Psoas muscle (tissue), 8 donors: ENCODE measurements around the gene MTERF1. TPM values are rescaled to one million over a fixed set of nuclear protein-coding genes. Genes with fewer than 3 reads are reported as not detected.

Source experiments
- ATAC-seq, 4 donors: fragments of 200-7000 bp; cut with Tn5 transposase; one replicate each; pipeline ENCODE4 v1.9.1; 2020; ENCODE audit warnings: moderate library complexity in 3 of 4, mild to moderate bottlenecking in 2 of 4
- DNase-seq, 2 donors: peaks; one replicate each; pipeline ENCODE4 v3.0.0-alpha.2; 2020
- H3K27ac ChIP-seq: fragments of 200-600 bp; one replicate; pipeline ENCODE4 v1.8.0; 2022
- H3K27me3 ChIP-seq, 3 donors: fragments of 200-600 bp in 1 of 3; one replicate each; pipeline versions ENCODE4 v1.6.1 to v1.8.0; 2013 to 2022; ENCODE audit warnings: low read length in 2 of 3, mild to moderate bottlenecking in 2 of 3, moderate library complexity in 1 of 3; ENCODE audit not compliant: insufficient read depth in 3 of 3
- H3K36me3 ChIP-seq, 2 donors: fragments of 200-600 bp in 1 of 2; one replicate each; pipeline versions ENCODE4 v1.6.1 to v1.8.0; 2013 to 2022; ENCODE audit warnings: low read depth in 1 of 2, mild to moderate bottlenecking in 1 of 2, moderate library complexity in 1 of 2; ENCODE audit not compliant: insufficient read depth in 1 of 2
- H3K4me1 ChIP-seq: fragments of 200-600 bp; one replicate; pipeline ENCODE4 v1.8.0; 2022
- H3K4me3 ChIP-seq: fragments of 200-600 bp; one replicate; pipeline ENCODE4 v1.8.0; 2022; ENCODE audit warnings: mild to moderate bottlenecking
- H3K9me3 ChIP-seq: fragments of 200-600 bp; one replicate; pipeline ENCODE4 v1.8.0; 2022
- WGBS, 3 donors: extraction: QIAGEN DNeasy Blood & Tissue Kit; methylation state at CpG; one replicate each; pipeline versions ENCODE4 v1.1.6 to v1.1.7; 2013; 5-methylcytosine and 5-hydroxymethylcytosine counted together
- intact Hi-C, 2 donors: fragments of 100-400 bp; cut with DNase I; formaldehyde crosslinking; loops; one replicate each; pipeline versions ENCODE4 v1.11.0 to v1.14.2; 2022
- polyA plus RNA-seq, 3 donors: library from polyadenylated mRNA; stranded (reverse); fragments of 200-250 nt; gene quantifications; one replicate each; pipeline ENCODE4 v1.2.3, GENCODE V29; 2013
- total RNA-seq, 4 donors: library from RNA; stranded (reverse); fragmentation: NEBNext Ultra II Directional in 2 of 4; extraction: Animal tissue kit (Norgen Biotek cat#: 25700) in 2 of 4; gene quantifications; one replicate each; pipeline versions ENCODE4 v1.2.1 to v1.2.4, GENCODE V29; 2021 to 2023
- TF ChIP-seq, protein P1 (sequence below): fragments of 200-600 bp; IDR thresholded peaks from one replicate; pipeline ENCODE4 v1.8.0; 2022; ENCODE audit warnings: antibody characterized with exemption
- donor health status: healthy with polysubstance abuse.
- donor health status: DM: no; HTN: no; CAD: no; lungs with moderate emphysema.
- donor health status: Bipolar disorder and iron deficiency.
- donor health status: healthy.
- donor health status: DM: yes; HTN: yes; CAD: no.
- donor health status: DM: no; HTN: no; CAD: no.
- donor health status: DM: no; HTN: no; CAD: no.
- donor health status: DM: yes; HTN: yes; CAD: no.

MTERF1 gene
- total and polyA plus RNA-seq, 7 donors, result 5.0 to 18.2 (median 7.1) TPM

DNA sequence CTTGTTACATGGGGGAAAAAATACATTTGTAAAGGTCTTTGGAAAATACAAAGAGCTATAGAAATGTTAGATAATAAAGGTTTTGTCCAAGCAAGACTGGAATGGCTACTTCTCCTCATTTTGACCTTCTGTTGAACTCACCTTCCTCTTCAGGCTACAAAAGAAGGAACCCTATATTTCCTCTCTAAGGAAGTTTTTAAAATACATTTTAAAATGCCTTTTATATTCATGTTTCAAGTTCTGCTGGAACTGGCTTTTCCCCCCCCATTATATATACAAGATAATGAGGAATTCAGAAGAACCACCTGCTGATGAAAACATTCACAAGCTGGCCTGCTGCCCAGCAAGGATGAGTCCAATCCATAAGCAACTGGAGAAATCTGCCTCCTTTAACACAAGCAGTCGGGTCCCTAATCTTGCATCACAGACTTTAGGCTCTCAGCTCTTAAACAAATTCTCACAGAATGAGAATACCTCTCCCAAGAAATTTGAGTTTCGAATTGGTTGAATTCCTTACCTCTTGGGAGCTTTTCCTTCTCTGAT is 44.6 kb downstream of the MTERF1 start:
- DNase-seq, result no peak
- intact Hi-C loops, result no loop called here
- no peaks in the 10 kb centered on the region for H3K36me3 ChIP-seq
- no peaks in the 10 kb centered on the region for H3K9me3 ChIP-seq
- no peak for ATAC-seq
- no peak overlapping the region for H3K4me3 ChIP-seq
- no peaks in the 10 kb centered on the region for H3K27me3 ChIP-seq
- no peaks in the 10 kb centered on the region for H3K4me1 ChIP-seq
- TF ChIP-seq, protein P1, sequence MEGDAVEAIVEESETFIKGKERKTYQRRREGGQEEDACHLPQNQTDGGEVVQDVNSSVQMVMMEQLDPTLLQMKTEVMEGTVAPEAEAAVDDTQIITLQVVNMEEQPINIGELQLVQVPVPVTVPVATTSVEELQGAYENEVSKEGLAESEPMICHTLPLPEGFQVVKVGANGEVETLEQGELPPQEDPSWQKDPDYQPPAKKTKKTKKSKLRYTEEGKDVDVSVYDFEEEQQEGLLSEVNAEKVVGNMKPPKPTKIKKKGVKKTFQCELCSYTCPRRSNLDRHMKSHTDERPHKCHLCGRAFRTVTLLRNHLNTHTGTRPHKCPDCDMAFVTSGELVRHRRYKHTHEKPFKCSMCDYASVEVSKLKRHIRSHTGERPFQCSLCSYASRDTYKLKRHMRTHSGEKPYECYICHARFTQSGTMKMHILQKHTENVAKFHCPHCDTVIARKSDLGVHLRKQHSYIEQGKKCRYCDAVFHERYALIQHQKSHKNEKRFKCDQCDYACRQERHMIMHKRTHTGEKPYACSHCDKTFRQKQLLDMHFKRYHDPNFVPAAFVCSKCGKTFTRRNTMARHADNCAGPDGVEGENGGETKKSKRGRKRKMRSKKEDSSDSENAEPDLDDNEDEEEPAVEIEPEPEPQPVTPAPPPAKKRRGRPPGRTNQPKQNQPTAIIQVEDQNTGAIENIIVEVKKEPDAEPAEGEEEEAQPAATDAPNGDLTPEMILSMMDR, result no peak
- WGBS, 3 donors, result 41 to 57% (median 45%) methylated on average over 2 of the region's 2 CpGs
- H3K27ac ChIP-seq, result no peak overlapping the region

DNA sequence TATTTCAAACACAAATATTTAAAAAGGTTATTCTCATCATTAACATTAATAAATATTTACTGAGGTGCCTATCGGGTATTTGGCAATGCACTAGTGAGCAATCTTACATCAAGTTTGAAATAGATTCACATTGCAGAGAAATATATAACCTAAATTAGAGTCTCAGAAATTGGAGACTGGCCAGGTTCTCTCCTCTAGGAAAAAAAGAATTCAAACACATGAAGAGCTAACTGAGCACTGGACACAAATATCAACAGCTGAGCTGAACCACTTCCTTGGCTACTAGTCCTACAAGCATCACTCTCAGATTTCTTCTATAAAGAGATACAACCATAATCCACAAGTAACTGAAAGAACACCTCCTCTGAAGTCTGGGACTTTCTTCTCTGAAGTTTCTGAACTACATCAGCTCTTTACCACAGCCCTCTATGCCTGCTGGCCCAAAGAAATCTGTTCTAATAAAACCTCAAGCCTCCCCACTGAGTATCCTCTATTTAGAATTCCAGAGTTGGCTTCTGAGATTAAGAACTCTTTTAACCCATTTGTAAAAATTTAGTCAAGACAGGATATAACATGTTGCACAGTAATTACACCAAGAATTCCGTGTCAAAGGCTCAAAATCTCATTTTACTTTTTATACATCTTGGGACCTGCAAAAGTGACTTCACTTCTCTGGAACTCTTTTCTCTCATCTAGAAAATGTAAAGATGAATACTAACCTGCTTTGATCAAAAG is 45.2 kb downstream of the MTERF1 start:
- H3K9me3 ChIP-seq, result no peaks in the 10 kb centered on the region

DNA sequence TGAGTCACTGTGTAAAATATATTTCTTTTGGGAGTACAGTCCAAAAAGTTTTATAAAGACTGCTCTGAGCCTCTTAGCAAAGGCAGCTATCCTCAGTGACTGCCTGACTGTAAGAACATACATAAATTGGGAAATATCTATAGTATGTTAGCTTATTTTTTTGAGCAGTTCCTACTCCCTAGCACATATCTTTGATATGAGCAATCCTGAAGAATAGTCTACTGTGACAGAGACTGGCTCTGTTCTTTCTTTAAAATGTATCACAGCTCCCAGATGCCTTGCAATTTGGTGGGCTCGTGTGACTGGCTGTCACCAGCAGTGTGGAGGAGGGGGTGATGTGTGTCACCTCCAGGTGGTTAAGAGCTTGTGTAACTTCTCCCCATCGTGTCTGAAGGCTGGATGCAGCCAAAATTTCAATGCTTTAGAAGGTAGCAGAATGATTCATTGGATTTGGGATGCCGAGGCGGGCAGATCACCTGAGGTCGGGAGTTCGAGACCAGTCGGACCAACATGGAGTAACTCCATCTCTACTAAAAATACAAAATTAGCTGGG is 47.9 kb downstream of the MTERF1 start:
- TF ChIP-seq, protein P1, result no peak
- no peak for ATAC-seq
- Histone ChIP-seq H3K4me3 (no peak overlapping the region), H3K9me3 (no peaks in the 10 kb centered on the region), H3K27ac (no peak overlapping the region), H3K4me1 (no peaks in the 10 kb centered on the region), H3K36me3 (no peaks in the 10 kb centered on the region), H3K27me3 (no peaks in the 10 kb centered on the region)
- intact Hi-C loops, result no loop called here
- 83 to 84% (median 83%) methylated on average over 7 of the region's 7 CpGs for WGBS, 3 donors
- no peak for DNase-seq

More for the DNA sequence above, 45.2 kb downstream of the MTERF1 start:
- no peak for DNase-seq
- Histone ChIP-seq H3K4me3 (no peak overlapping the region), H3K36me3 (no peaks in the 10 kb centered on the region), H3K27ac (no peak overlapping the region), H3K4me1 (no peaks in the 10 kb centered on the region), H3K27me3 (no peaks in the 10 kb centered on the region)
- 56 to 57% (median 56%) methylated on average over 2 of the region's 2 CpGs for WGBS, 3 donors
- TF ChIP-seq, protein P1, result no peak
- ATAC-seq, result no peak
- intact Hi-C loops, result no loop called here

DNA sequence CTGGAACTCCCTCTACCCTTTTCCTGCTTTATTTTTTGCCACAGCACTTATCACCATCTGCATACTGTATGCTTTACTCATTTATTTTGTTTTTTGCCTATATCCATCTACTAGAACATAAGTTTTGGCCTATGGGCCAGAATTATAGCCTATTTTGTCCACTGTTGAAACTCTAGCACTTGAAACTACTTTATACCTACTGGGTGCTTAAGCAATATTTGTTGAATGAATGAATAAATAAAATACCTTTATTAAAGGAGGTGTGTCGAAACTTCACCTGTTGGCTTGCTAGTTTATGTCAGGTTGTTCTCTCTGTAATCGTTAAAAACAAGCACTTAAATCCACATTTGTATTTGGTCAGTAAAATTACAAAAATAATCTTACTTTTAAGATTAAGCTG is 53.3 kb downstream of the MTERF1 start:
- Histone ChIP-seq H3K9me3 (peaks cover 1% of the 10 kb centered on the region), H3K36me3 (no peaks in the 10 kb centered on the region), H3K4me1 (no peaks in the 10 kb centered on the region), H3K27me3 (no peaks in the 10 kb centered on the region), H3K27ac (no peak overlapping the region), H3K4me3 (no peak overlapping the region)
- ATAC-seq, result no peak
- DNase-seq, result no peak
- WGBS, 3 donors, result 93 to 95% (median 94%) methylated on average over 2 of the region's 2 CpGs
- TF ChIP-seq, protein P1, result no peak
- intact Hi-C loops, result no loop called here
